SIG-M5 treated with dmso at 0.1 percent for 504 hours (cell line): ENCODE measurements around the gene ZMIZ1.

Experiments used
- DNase-seq: peaks from one replicate; lab custom pipeline; 2025; ENCODE audit not compliant: unreplicated experiment; lab: John Stamatoyannopoulos, UW

Gene ZMIZ1

GRCh38 chr10:79079054-79079397 is 10.3 kb downstream of the ZMIZ1 start:
- DNase-seq, result no peak

- no peak for DNase-seq
Measured at GRCh38 chr10:79079490-79080355, 11.0 kb downstream of the ZMIZ1 start.

- DNase-seq, result peak; percentile 21
Measured at GRCh38 chr10:79081353-79082034, 12.7 kb downstream of the ZMIZ1 start.

GRCh38 chr10:79082035-79082373 is 13.2 kb downstream of the ZMIZ1 start:
- DNase-seq, result no peak

GRCh38 chr10:79082631-79083596 is 14.1 kb downstream of the ZMIZ1 start:
- no peak for DNase-seq

- DNase-seq, result peak; percentile 83
Measured at GRCh38 chr10:79084012-79084971, 15.5 kb downstream of the ZMIZ1 start.

GRCh38 chr10:79084972-79085597 is 16.3 kb downstream of the ZMIZ1 start:
- no peak for DNase-seq

GRCh38 chr10:79086822-79087221 is 18.1 kb downstream of the ZMIZ1 start:
- DNase-seq, result no peak

- DNase-seq, result no peak
Measured at GRCh38 chr10:79087721-79088120, 19.0 kb downstream of the ZMIZ1 start.

- DNase-seq, result no peak
Measured at GRCh38 chr10:79088176-79088575, 19.4 kb downstream of the ZMIZ1 start.

- DNase-seq, result no peak
Measured at GRCh38 chr10:79088613-79089355, 20.0 kb downstream of the ZMIZ1 start.

GRCh38 chr10:79089632-79090031 is 20.9 kb downstream of the ZMIZ1 start:
- DNase-seq, result no peak

- DNase-seq, result no peak
Measured at GRCh38 chr10:79090134-79090803, 21.5 kb downstream of the ZMIZ1 start.

- no peak for DNase-seq
Measured at GRCh38 chr10:79092292-79092896, 23.6 kb downstream of the ZMIZ1 start.

GRCh38 chr10:79093658-79094411 is 25.1 kb downstream of the ZMIZ1 start:
- DNase-seq, result peak; percentile 31

- no peak for DNase-seq
Measured at GRCh38 chr10:79094412-79095175, 25.8 kb downstream of the ZMIZ1 start.

- DNase-seq, result no peak
Measured at GRCh38 chr10:79095316-79095715, 26.6 kb downstream of the ZMIZ1 start.
